Retinal pigment epithelial cell (primary cell): Measurements from ENCODE around the gene ADCY3.

ENCODE experiments used
- DNase-seq: peaks from one replicate; pipeline ENCODE4 v3.0.0-alpha.2; 2010; ENCODE audit warnings: low read depth
- H3K4me3 ChIP-seq: 2 replicates; pipeline ENCODE4 v1.5.1; 2011; ENCODE audit warnings: mild to moderate bottlenecking, low read length, control low read depth, moderate library complexity
- TF ChIP-seq, protein P1 (sequence below): conservative IDR thresholded peaks from 2 replicates; pipeline ENCODE4 v1.5.1; 2011; ENCODE audit warnings: low read depth, low read length, control low read depth, inconsistent platforms

ADCY3 gene

DNA sequence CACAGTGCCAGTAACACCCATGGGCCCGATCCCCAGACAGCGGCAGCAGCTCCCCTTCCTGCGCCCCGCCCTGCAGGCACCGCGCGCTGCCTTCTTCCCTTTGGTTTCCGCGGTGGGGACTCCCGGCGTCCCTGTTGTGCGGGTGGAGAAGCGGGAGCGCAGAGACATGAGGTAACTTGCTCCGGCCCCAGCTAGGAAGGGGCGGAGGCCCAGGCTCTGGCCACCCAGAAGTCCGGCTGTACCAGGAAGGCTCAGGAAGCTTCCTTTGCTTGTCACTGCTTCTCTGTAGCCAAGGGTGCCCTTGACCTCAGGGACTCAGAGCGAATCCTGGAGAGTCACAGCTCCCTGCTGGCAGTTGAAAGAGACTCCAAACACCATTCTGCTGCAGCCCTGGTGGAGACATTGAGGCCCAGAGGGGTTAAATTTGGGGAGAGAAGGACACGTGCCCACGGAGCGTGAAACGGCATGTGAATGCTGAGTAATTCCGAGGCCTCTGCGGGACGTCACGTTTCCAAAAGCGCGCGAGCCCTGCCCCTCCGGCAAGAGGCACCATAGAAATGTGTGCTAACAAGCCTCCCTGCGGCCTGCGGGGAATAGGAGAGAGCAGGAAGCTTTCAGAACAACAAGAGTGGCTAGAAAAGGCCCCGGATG lies 6.7 kb upstream of the ADCY3 start:
- DNase-seq = no peak
- TF ChIP-seq, protein P1, sequence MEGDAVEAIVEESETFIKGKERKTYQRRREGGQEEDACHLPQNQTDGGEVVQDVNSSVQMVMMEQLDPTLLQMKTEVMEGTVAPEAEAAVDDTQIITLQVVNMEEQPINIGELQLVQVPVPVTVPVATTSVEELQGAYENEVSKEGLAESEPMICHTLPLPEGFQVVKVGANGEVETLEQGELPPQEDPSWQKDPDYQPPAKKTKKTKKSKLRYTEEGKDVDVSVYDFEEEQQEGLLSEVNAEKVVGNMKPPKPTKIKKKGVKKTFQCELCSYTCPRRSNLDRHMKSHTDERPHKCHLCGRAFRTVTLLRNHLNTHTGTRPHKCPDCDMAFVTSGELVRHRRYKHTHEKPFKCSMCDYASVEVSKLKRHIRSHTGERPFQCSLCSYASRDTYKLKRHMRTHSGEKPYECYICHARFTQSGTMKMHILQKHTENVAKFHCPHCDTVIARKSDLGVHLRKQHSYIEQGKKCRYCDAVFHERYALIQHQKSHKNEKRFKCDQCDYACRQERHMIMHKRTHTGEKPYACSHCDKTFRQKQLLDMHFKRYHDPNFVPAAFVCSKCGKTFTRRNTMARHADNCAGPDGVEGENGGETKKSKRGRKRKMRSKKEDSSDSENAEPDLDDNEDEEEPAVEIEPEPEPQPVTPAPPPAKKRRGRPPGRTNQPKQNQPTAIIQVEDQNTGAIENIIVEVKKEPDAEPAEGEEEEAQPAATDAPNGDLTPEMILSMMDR = no peak
- peak overlapping the region; percentile 15 for H3K4me3 ChIP-seq

DNA sequence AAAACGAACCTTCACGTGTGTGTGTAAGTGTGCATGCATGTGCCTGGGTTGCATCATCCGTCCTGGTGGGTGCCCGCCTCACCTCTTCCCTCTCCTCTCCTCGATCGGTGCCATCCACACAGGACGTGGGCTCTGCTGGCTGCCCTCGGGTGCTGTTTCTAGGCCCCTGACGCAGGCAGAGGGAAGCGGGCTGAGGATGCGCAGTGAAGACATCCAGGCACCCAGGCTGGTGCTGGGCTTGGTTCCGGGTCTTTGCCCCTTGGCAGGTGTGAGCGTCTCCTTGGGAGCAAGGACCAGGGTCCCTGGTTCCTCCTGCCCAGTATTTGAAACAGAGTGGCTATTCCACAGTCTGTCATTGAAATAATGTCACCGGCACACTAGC lies 6.2 kb upstream of the ADCY3 start:
- TF ChIP-seq, protein P1 = no peak
- no peak for DNase-seq
- H3K4me3 ChIP-seq = no peak overlapping the region

DNA sequence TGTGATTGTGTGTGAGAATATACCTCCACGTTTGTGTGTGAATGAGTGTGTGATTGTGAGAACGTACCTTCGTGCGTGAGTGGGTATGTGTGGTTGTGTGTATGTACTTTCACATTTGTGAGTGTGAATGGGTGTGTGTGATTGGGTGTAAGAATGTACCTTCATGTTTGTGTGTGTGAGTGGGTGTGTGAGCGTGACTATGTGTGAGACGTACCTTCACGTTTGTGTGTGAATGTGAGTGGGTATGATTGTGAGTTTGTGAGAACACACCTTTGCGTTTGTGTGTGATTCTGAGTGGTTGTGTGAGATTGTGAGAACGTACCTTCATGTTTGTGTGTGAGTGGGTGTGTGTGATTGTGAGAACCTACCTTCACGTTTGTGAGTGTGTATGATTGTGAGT lies 5.8 kb upstream of the ADCY3 start:
- no peak for DNase-seq
- no peak overlapping the region for H3K4me3 ChIP-seq
- TF ChIP-seq, protein P1 = no peak

DNA sequence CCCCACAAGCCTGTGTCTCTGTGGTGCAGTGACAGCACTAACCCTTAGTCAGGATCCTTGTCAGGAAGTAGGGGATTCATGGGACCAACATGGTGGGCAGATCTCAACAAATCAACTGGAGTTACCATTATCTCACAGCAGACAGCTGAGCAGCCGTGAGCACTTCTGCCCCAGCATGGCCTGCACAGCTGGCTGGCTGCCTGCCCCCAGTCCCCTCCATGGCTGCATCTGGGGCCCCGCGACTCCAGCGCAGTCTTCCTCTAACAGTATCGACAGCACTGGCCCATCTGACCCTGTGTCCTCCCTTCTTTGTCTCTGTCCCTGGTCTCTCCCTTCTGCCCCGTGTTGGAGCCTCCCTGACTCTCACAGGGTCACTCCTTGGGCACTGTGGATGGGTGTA lies 4.7 kb upstream of the ADCY3 start:
- no peak for DNase-seq
- H3K4me3 ChIP-seq = no peak overlapping the region
- TF ChIP-seq, protein P1 = no peak

DNA sequence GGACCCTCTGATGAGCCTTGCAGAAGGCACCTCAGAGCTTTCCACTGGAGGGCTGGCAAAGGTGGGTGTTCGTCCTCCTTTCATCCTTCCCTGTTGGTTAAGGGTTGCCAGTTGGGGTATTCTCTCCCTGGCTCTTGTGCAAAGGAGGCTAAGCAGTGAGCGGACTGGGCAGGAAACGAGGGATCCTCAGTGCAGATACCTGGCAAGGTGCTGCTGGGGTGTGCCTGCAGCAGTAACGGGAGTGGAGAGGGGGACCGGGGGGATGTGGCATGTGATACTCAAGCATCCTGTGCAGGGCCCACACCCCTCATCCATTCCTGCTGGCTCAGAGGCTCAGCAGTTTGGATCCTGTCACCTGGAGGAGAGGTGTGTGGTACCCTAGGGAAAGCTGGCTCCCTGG lies 4.2 kb upstream of the ADCY3 start:
- TF ChIP-seq, protein P1 = no peak
- H3K4me3 ChIP-seq = no peak overlapping the region
- DNase-seq = no peak

DNA sequence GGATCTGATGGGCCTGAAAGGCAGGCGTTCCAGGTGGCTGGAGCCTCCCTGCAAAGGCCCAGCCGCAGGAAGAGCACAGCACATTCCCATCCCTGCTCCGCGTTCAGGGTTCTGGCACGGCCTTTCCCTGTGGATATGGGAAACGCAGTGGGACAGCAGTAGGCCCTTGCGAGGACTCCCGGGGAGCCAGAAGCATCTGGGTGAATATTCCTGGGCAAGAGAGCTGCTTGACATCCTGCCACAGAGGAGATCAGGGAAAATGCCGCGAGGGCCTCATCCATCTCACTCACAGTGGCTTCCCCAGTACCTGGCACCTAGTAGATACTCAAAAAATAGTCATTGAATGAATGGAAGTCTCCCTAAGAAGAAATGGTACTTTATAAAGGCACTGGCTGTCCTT lies 3.1 kb upstream of the ADCY3 start:
- TF ChIP-seq, protein P1 = no peak
- DNase-seq = no peak
- H3K4me3 ChIP-seq = no peak overlapping the region

DNA sequence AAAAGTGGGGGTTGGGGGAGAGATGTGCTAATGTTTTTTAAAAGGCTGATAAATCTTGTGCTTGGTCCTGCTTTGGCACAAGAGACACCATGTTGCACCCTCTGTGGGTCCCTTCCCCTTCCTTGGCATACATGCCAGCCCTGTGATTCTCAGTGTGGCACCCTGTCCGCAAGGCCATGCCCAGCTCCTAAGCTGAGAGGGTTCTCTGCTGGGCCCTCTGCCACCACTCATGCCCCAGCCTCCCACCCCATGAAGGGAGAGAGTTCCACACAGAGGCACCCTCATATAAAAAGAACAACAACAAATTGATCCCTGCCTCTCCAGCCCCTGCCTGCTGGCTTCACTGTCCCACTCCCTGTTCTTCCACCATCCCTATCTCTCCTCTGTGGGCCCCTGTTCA lies 2.5 kb upstream of the ADCY3 start:
- H3K4me3 ChIP-seq = no peak overlapping the region
- no peak for DNase-seq
- TF ChIP-seq, protein P1 = no peak
